SK-N-MC (cell line): Measurements from ENCODE around the gene ZNF621.

Experiments
- EZH2 ChIP-seq: fragments of 200-600 bp; sonication (generic); IDR thresholded peaks from one replicate; pipeline ENCODE4 v1.6.1; 2017; ENCODE audit warnings: antibody characterized with exemption
- FOXP2 ChIP-seq: optimal IDR thresholded peaks from 2 replicates; pipeline ENCODE3; 2011; ENCODE audit warnings: mild to moderate bottlenecking, moderate library complexity; ENCODE audit not compliant: insufficient read depth; ENCODE audit errors: extremely low read length, control extremely low read depth
- POLR2AphosphoS5 ChIP-seq: IDR thresholded peaks from 2 replicates; pipeline ENCODE4 v1.6.1; 2012; ENCODE audit warnings: mild to moderate bottlenecking, low read depth, low read length, borderline replicate concordance

DNA sequence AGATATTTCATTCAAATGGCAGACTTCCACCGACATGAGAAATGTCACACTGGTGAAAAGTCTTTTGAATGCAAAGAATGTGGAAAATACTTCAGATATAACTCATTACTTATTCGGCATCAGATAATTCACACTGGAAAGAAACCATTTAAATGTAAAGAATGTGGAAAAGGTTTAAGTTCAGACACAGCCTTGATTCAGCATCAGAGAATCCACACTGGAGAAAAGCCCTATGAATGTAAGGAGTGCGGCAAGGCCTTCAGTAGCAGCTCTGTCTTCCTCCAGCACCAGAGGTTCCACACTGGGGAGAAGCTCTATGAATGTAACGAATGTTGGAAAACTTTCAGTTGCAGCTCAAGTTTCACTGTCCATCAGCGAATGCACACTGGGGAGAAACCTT is 8.6 kb upstream of the ZNF621 start:
- TF ChIP-seq POLR2AphosphoS5, result no peak
- no peak for TF ChIP-seq EZH2
- no peak for TF ChIP-seq FOXP2
